Liver (tissue), 3 donors: ENCODE data around the gene MBOAT1.

Experiments
- ATF3 ChIP-seq: IDR thresholded peaks from 2 replicates; pipeline ENCODE4 v1.6.1; 2016; ENCODE audit warnings: antibody characterized with exemption
- CTCF ChIP-seq: fragments of 150-350 bp; IDR thresholded peaks from 2 replicates; pipeline ENCODE4 v1.5.1; 2017; ENCODE audit warnings: improper control_type of control experiment, low read depth, low read length; ENCODE audit not compliant: missing input control
- MAX ChIP-seq: IDR thresholded peaks from 2 replicates; pipeline ENCODE4 v1.6.1; 2016; ENCODE audit warnings: antibody characterized with exemption
- REST ChIP-seq: IDR thresholded peaks from 2 replicates; pipeline ENCODE4 v1.6.1; 2016; ENCODE audit warnings: antibody characterized with exemption, mild to moderate bottlenecking
- RXRA ChIP-seq, 2 donors: IDR thresholded peaks; 2 replicates each; pipeline ENCODE4 v1.6.1; 2017 to 2018; ENCODE audit warnings: antibody characterized with exemption in 2 of 2, mild to moderate bottlenecking in 1 of 2
- TAF1 ChIP-seq: conservative IDR thresholded peaks from 2 replicates; pipeline ENCODE4 v1.6.1; 2016; ENCODE audit warnings: antibody characterized with exemption, mild to moderate bottlenecking
- YY1 ChIP-seq: IDR thresholded peaks from 2 replicates; pipeline ENCODE4 v1.6.1; 2016; ENCODE audit warnings: antibody characterized with exemption, mild to moderate bottlenecking
- donor health status: healthy.
- donor health status: healthy.

- TF ChIP-seq CTCF, result no peak
- TF ChIP-seq MAX, result no peak
- no peak for TF ChIP-seq ATF3
- no peak for TF ChIP-seq REST
- TF ChIP-seq YY1, result no peak
- no peak for TF ChIP-seq RXRA (IDR thresholded peaks at IDR 0.05)
- no peak for TF ChIP-seq TAF1
Measured at GRCh38 chr6:20156824-20157223, 55.4 kb downstream of the MBOAT1 start.
